Sigmoid colon (tissue), 7 donors: ENCODE results near the gene ZNF837. TPM values are rescaled to one million over a fixed set of nuclear protein-coding genes. Genes with fewer than 3 reads are reported as not detected.

Experiments used
- DNase-seq: peaks from one replicate; pipeline ENCODE4 v3.0.0-alpha.2; 2019
- H3K27ac ChIP-seq, 4 donors: fragments of 200-600 bp; sonication (generic); one replicate each; pipeline ENCODE4 v1.5.1; 2016 to 2019; ENCODE audit warnings: mild to moderate bottlenecking in 1 of 4
- H3K27me3 ChIP-seq, 3 donors: fragments of 200-600 bp; sonication (generic); one replicate each; pipeline ENCODE4 v1.5.1; 2019; ENCODE audit warnings: mild to moderate bottlenecking in 1 of 3
- H3K36me3 ChIP-seq, 4 donors: fragments of 200-600 bp; sonication (generic); one replicate each; pipeline ENCODE4 v1.5.1; 2016 to 2019
- H3K4me1 ChIP-seq, 4 donors: fragments of 200-600 bp; sonication (generic); one replicate each; pipeline ENCODE4 v1.5.1; 2017 to 2019
- H3K4me3 ChIP-seq, 4 donors: fragments of 200-600 bp; sonication (generic); one replicate each; pipeline ENCODE4 v1.5.1; 2017 to 2019; ENCODE audit warnings: mild to moderate bottlenecking in 2 of 4, moderate library complexity in 1 of 4
- H3K9me3 ChIP-seq, 4 donors: fragments of 200-600 bp in 3 of 4; sonication (generic) in 3 of 4; one replicate each; pipeline versions ENCODE4 v1.5.1 to v1.6.1; 2013 to 2019
- EP300 ChIP-seq, 4 donors: sonication (generic); formaldehyde crosslinking; IDR thresholded peaks; one replicate each; pipeline ENCODE4 v1.6.1; 2017; ENCODE audit warnings: antibody characterized with exemption in 4 of 4
- POLR2A ChIP-seq, 2 donors: fragments of 450-650 bp; IDR thresholded peaks; one replicate each; pipeline ENCODE4 v1.6.1; 2016; ENCODE audit warnings: antibody characterized with exemption in 2 of 2, mild to moderate bottlenecking in 2 of 2, moderate library complexity in 2 of 2
- POLR2AphosphoS5 ChIP-seq, 4 donors: sonication (generic); formaldehyde crosslinking; IDR thresholded peaks; one replicate each; pipeline ENCODE4 v1.6.1; 2017; ENCODE audit warnings: antibody characterized with exemption in 4 of 4
- WGBS, 2 donors: extraction: QIAGEN DNeasy Blood & Tissue Kit; methylation state at CpG; one replicate each; pipeline ENCODE4 v1.1.7; 2013; 5-methylcytosine and 5-hydroxymethylcytosine counted together
- intact Hi-C: fragments of 100-400 bp; cut with DNase I; formaldehyde crosslinking; loops from one replicate; pipeline ENCODE4 v1.15.1; 2023
- polyA plus RNA-seq, 3 donors: library from polyadenylated mRNA; stranded (reverse); fragments of 200-250 nt; gene quantifications; one replicate each; pipeline ENCODE4 v1.2.3, GENCODE V29; 2013
- total RNA-seq, 4 donors: library from RNA; depleted of rRNA; stranded (reverse); fragments of >200 nt; gene quantifications; one replicate each; pipeline ENCODE4 v1.1.0, GENCODE V29; 2016
- TF ChIP-seq, protein P1 (sequence below), 4 experiments: fragments of 450-650 bp in 3 of 4; fragments of 200-600 bp in 1 of 4; IDR thresholded peaks; one replicate each; pipeline ENCODE4 v1.5.1; 2016 to 2019; ENCODE audit warnings: antibody characterized with exemption in 4 of 4, mild to moderate bottlenecking in 3 of 4, moderate library complexity in 2 of 4
- donor health status: healthy with polysubstance abuse.
- donor health status: Bipolar disorder and iron deficiency.
- donor health status: healthy.

The ZNF837 gene
- total and polyA plus RNA-seq, 7 donors = 0.66 to 2.5 (median 1.5) TPM

- intact Hi-C loops = loop anchor here (2.0 kb wide), 1 partner anchor 38 kb away; the partner anchor contains the start of gene ZNF497
- TF ChIP-seq, protein P1, sequence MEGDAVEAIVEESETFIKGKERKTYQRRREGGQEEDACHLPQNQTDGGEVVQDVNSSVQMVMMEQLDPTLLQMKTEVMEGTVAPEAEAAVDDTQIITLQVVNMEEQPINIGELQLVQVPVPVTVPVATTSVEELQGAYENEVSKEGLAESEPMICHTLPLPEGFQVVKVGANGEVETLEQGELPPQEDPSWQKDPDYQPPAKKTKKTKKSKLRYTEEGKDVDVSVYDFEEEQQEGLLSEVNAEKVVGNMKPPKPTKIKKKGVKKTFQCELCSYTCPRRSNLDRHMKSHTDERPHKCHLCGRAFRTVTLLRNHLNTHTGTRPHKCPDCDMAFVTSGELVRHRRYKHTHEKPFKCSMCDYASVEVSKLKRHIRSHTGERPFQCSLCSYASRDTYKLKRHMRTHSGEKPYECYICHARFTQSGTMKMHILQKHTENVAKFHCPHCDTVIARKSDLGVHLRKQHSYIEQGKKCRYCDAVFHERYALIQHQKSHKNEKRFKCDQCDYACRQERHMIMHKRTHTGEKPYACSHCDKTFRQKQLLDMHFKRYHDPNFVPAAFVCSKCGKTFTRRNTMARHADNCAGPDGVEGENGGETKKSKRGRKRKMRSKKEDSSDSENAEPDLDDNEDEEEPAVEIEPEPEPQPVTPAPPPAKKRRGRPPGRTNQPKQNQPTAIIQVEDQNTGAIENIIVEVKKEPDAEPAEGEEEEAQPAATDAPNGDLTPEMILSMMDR (IDR thresholded peaks at IDR 0.05) = no peak
- TF ChIP-seq EP300 (IDR thresholded peaks at IDR 0.05) (no peak), POLR2A (IDR thresholded peaks at IDR 0.05) (no peak), POLR2AphosphoS5 (IDR thresholded peaks at IDR 0.05) (no peak)
- peaks cover 0 to 1% (median 0%) of the 10 kb centered on the region in 4 donors for H3K36me3 ChIP-seq
- H3K4me3 ChIP-seq = peak overlapping the region; percentile 47 to 66 (median 58)
- H3K4me1 ChIP-seq = peaks cover 0 to 29% (median 25%) of the 10 kb centered on the region in 4 donors
- no peaks in the 10 kb centered on the region for H3K9me3 ChIP-seq
- WGBS, 2 donors = 61 to 64% methylated on average over 18 of the region's 18 CpGs
- H3K27ac ChIP-seq = peak overlapping the region; percentile 38 to 78 (median 58)
- DNase-seq = peak; percentile 59
- H3K27me3 ChIP-seq = peaks cover 9 to 28% (median 23%) of the 10 kb centered on the region in 3 donors
Measured at GRCh38 chr19:58400316-58400915, 19.6 kb upstream of the ZNF837 start.

GRCh38 chr19:58399903-58400302 is 19.1 kb upstream of the ZNF837 start:
- peak overlapping the region in 1 of 4 donors; percentile 63 for H3K4me3 ChIP-seq
- intact Hi-C loops = loop anchor here (2.0 kb wide), 1 partner anchor 37 kb away; the partner anchor contains the start of gene ZNF497
- H3K36me3 ChIP-seq = peaks cover 0 to 6% (median 3%) of the 10 kb centered on the region in 4 donors
- peaks cover 9 to 31% (median 26%) of the 10 kb centered on the region in 3 donors for H3K27me3 ChIP-seq
- TF ChIP-seq POLR2A (IDR thresholded peaks at IDR 0.05) (no peak), EP300 (IDR thresholded peaks at IDR 0.05) (no peak), POLR2AphosphoS5 (IDR thresholded peaks at IDR 0.05) (no peak)
- TF ChIP-seq, protein P1 (IDR thresholded peaks at IDR 0.05) = no peak
- H3K9me3 ChIP-seq = no peaks in the 10 kb centered on the region
- DNase-seq = no peak
- H3K27ac ChIP-seq = no peak overlapping the region
- WGBS, 2 donors = 88 to 94% methylated on average over 3 of the region's 3 CpGs
- peaks cover 0 to 29% (median 25%) of the 10 kb centered on the region in 4 donors for H3K4me1 ChIP-seq

- TF ChIP-seq POLR2A (IDR thresholded peaks at IDR 0.05) = no peak
- 93 to 95% methylated on average over 6 of the region's 6 CpGs for WGBS, 2 donors
- DNase-seq = peak; percentile 46
Measured at GRCh38 chr19:58398545-58398944, 17.7 kb upstream of the ZNF837 start.

GRCh38 chr19:58398087-58398486 is 17.3 kb upstream of the ZNF837 start:
- H3K4me3 ChIP-seq = no peak overlapping the region

More at GRCh38 chr19:58398545-58398944, 17.7 kb upstream of the ZNF837 start:
- intact Hi-C loops = no loop called here
- H3K36me3 ChIP-seq = peaks cover 0 to 20% (median 16%) of the 10 kb centered on the region in 4 donors
- no peaks in the 10 kb centered on the region for H3K9me3 ChIP-seq
- peaks cover 0 to 29% (median 25%) of the 10 kb centered on the region in 4 donors for H3K4me1 ChIP-seq
- H3K4me3 ChIP-seq = no peak overlapping the region
- H3K27me3 ChIP-seq = peaks cover 9 to 31% (median 26%) of the 10 kb centered on the region in 3 donors
- H3K27ac ChIP-seq = no peak overlapping the region

GRCh38 chr19:58397533-58398037 is 16.8 kb upstream of the ZNF837 start:
- H3K4me3 ChIP-seq = no peak overlapping the region
- intact Hi-C loops = no loop called here
- peaks cover 0 to 29% (median 25%) of the 10 kb centered on the region in 4 donors for H3K4me1 ChIP-seq
- H3K9me3 ChIP-seq = no peaks in the 10 kb centered on the region
- WGBS, 2 donors = 69 to 71% methylated on average over 7 of the region's 7 CpGs
- H3K36me3 ChIP-seq = peaks cover 0 to 28% (median 25%) of the 10 kb centered on the region in 4 donors
- H3K27ac ChIP-seq = no peak overlapping the region
- peaks cover 9 to 31% (median 26%) of the 10 kb centered on the region in 3 donors for H3K27me3 ChIP-seq
- DNase-seq = peak; percentile 42
- no peak for TF ChIP-seq POLR2AphosphoS5 (IDR thresholded peaks at IDR 0.05)
- TF ChIP-seq POLR2A (IDR thresholded peaks at IDR 0.05) = no peak
- TF ChIP-seq EP300 (IDR thresholded peaks at IDR 0.05) = no peak
- TF ChIP-seq, protein P1 (IDR thresholded peaks at IDR 0.05) = no peak

More at GRCh38 chr19:58398087-58398486, 17.3 kb upstream of the ZNF837 start:
- H3K27ac ChIP-seq = no peak overlapping the region
- TF ChIP-seq, protein P1 (IDR thresholded peaks at IDR 0.05) = no peak
- TF ChIP-seq EP300 (IDR thresholded peaks at IDR 0.05) (no peak), POLR2A (IDR thresholded peaks at IDR 0.05) (no peak), POLR2AphosphoS5 (IDR thresholded peaks at IDR 0.05) (no peak)
- DNase-seq = peak; percentile 32
- peaks cover 9 to 31% (median 26%) of the 10 kb centered on the region in 3 donors for H3K27me3 ChIP-seq
- WGBS, 2 donors = 80 to 81% methylated on average over 4 of the region's 4 CpGs
- no peaks in the 10 kb centered on the region for H3K9me3 ChIP-seq
- intact Hi-C loops = no loop called here
- peaks cover 0 to 29% (median 25%) of the 10 kb centered on the region in 4 donors for H3K4me1 ChIP-seq
- H3K36me3 ChIP-seq = peaks cover 0 to 24% (median 20%) of the 10 kb centered on the region in 4 donors
